HG03457 (cell line): ENCODE data around the gene GALNT12.

Source experiments
- ATAC-seq: cut with Tn5 transposase; IDR thresholded peaks from one replicate; pipeline ENCODE4 v1.9.1; 2021; ENCODE audit warnings: moderate number of reproducible peaks; ENCODE audit not compliant: unreplicated experiment

The GALNT12 gene

GRCh38 chr9:98830554-98830953 is 23.1 kb downstream of the GALNT12 start:
- no peak for ATAC-seq

- ATAC-seq, result no peak
These were observed 24.2 kb downstream of the GALNT12 start for GRCh38 chr9:98831696-98832095.

- no peak for ATAC-seq
These were observed 25.3 kb downstream of the GALNT12 start for GRCh38 chr9:98832768-98833089.

- no peak for ATAC-seq
These were observed 25.9 kb downstream of the GALNT12 start for GRCh38 chr9:98833090-98833956.

DNA sequence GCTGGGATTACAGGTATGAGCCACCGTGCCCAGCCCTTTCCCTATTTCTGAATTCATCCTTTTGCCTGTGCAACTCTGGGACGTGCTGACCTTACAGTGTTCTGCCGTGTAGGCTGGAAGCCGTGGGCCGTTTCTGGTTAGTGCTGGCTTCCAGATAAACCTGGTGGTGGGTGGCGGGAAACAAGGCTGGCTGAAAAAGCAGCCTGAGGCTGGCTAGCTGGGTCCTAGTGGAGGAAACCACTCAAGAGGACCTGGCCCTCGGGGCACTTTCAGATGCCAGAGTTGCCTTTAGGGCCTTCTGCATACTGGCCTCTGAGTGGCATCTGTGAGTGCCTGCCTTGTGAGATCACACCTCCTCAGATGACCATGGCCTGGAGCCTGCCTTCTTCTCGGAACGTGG is 26.9 kb downstream of the GALNT12 start:
- ATAC-seq, result no peak

DNA sequence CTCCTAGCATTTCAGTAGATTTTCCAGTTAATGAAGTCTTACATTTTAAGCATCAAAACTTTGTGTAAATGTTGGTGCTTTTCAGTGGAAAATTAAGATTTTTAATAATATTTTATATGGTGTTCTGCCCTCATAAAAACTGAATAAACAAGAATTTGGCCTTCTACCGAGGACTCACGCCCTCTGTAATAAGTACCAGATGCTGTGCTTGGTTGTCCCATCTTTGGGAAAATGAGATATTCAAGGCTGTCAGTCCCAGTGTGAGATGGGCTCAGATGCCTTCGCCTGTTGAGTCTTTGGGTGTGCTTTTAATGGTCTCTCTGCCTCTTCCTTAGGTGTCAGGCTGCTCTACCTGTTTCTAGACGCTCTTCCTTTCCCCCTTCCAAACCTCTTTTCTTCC is 28.7 kb downstream of the GALNT12 start:
- no peak for ATAC-seq

DNA sequence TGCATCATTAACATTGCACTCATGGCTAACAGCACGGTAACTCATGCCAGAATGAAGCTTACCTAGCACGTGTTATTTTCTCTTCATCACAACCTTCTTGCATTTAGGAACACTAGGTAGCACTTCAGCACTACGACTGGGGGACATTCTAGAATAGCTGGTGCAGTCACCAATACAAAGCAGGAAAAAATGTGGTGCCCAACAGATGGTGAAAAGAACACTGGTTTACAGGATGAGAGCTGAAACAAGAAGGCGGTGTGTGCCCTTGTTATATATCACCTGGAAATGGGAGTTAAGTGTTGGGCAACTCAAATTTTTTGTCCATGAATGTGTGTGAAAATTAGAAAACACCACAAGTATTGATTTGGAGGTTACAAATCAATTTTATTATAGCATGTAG is 30.0 kb downstream of the GALNT12 start:
- ATAC-seq, result no peak

DNA sequence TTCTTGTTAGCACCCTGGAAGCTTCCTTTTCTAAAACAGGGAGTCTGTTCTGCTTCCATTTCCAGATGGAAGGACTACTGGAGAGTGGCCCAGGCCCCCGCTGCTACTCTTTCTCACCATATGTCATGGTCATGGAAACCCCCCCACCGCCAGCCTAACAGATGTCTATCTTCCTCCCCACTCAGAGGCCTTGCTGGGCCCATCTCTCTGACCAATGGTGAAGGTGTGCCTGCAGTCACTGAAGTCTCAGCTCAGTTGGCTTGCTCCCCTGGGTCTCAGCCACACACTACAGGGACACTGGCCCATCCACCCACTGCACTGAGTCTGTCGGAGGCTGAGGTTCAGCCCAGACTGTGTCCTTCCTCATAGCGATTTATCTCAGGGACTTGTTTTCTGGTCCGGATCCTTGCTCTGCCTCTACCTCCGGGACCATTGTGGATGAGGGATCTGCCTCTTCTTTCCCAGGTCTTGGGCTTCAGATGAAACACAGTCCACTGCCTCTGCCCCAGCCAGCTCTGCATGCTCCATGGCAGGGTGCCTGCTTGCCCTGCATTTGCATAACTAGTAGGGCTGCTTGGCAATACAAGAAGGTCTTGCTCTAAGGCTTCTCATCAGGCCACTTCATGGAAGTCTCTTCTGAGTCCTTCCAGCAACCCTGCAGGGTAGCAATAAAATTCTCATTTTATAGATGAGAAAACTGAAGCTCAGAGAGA is 30.8 kb downstream of the GALNT12 start:
- no peak for ATAC-seq

- ATAC-seq, result no peak
These were observed 31.5 kb downstream of the GALNT12 start for GRCh38 chr9:98838868-98839565.

DNA sequence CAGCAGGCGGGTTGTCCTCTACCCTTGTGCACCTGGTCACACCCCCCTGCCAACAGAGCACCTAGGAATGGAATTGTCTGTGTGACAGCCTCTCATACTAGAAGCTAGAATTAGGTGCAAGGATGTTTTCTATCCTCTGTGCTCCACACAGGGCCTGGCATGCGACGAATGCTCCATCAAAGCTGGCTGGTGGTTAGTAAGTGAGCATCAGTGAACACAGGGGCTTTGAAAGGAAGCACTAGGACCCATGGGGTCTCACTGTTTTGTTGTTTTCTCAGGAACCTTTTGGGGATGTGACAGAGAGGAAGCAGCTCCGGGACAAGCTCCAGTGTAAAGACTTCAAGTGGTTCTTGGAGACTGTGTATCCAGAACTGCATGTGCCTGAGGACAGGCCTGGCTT is 32.3 kb downstream of the GALNT12 start:
- ATAC-seq, result no peak

- ATAC-seq, result no peak
These were observed 35.0 kb downstream of the GALNT12 start for GRCh38 chr9:98842510-98842909.

- ATAC-seq, result no peak
These were observed 38.6 kb downstream of the GALNT12 start for GRCh38 chr9:98846081-98846480.

DNA sequence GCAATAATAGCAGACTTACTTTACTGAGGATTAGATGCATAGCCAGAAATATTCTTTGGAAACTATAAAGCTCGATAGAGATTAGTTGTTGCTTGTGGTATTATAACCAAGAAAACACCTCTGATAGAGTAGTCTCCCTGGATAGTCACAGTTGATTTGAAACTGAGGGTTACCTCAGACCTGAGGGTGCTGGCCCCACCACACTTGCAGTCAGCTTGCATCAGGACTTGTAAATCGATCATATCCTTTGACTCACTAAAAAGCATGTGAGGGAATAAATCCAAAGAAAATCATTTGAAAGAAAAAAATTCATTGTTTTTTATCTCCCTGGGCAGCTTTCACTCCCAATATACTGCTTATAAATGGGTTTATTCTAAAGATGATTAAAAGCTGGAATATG is 39.4 kb downstream of the GALNT12 start:
- no peak for ATAC-seq

DNA sequence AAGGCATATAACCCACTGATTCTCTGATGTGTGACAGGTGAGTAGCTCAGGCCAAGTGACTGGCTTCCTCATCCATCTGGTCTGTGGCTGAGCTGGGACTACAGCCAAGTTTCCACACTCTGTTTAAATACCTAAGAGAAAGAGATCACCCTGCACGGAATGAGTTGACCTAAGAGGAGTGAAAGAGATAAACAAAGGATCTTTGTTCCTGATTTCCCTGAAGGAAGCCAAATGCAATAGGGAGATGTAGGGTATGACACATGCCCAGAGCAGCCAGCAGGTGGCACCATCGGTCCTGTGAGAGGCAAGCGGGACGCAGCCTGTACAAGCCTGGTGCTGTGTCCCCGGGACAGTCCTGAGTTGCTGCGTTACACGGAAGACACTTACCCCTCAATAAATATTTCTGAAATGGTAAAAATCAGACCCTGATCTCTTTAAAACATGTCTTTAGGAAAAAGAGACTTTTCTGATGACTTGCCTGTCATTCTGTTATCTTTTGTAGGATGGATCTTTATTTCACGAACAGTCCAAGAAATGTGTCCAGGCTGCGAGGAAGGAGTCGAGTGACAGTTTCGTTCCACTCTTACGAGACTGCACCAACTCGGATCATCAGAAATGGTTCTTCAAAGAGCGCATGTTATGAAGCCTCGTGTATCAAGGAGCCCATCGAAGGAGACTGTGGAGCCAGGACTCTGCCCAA is 41.1 kb downstream of the GALNT12 start:
- ATAC-seq, result no peak

DNA sequence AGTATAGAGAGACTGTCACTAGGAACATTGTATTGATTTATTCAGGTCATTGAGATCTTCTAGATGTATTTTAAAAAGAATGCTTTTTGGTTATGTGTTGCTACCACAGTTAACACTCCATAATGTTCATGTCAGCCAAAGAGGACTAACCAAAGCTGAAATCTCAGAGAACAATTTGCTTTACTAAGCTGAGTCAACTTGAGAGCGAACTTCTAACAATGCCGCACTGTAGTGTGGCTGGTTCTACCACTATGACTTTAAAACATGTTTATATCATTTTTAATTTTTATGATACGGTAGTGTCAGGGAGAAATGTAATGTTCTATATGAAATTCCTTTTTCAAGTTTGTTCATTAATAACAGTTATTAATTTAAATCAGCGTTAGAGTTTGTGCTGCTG is 42.1 kb downstream of the GALNT12 start:
- ATAC-seq, result no peak

DNA sequence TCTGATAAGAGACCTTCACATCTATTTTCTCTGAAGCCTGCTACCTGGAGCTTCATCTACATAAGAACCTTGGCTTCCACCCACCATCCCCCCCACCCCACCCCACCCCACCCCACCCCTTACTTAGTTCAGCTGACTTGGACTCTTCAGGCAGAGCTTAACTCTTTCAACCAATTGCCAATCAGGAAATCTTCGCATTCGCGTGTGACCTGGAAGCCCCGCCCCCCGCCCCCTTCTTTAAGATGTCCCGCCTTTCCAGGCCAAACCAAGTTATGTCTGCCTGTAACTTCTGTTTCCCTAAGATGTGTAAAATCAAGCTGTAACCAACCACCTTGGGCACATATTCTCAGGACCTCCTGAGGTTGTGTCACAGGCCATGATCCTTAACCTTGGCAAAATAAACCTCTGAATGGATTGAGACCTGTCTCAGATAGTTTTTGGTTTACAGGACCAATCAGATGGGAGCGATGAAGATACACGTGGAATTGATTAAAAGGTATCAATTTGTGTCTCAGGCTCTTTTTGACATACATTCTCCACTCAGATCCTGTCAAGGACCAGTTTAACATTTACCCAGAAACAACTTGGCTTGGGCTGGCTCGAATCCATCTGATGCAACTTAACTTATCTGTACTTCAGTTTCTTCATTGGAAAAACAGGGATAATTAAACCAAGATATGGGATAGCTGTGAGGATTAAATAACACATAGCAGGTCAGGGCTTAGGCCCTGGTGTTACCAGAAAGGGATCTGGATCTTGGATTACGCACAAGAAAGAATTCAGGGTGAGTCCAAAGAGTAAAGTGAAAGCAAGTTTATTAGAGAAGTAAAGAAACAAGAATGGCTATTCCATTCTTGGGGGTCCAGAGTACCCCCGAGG is 43.6 kb downstream of the GALNT12 start:
- no peak for ATAC-seq

GRCh38 chr9:98851730-98852459 is 44.4 kb downstream of the GALNT12 start:
- no peak for ATAC-seq

DNA sequence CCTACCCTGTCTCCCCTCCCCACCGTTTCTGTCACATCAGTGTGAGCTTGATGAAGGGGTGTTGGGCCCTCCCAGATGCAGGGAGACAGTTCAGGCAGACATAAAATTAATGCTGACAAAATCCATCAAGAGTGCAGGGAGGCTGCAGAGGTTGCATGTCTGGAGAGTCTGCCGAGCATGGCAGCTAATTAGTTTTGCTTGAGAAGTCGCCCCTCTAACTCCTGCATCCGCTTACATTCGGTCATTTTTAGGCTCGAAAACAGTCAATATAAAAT is 44.9 kb downstream of the GALNT12 start:
- no peak for ATAC-seq

DNA sequence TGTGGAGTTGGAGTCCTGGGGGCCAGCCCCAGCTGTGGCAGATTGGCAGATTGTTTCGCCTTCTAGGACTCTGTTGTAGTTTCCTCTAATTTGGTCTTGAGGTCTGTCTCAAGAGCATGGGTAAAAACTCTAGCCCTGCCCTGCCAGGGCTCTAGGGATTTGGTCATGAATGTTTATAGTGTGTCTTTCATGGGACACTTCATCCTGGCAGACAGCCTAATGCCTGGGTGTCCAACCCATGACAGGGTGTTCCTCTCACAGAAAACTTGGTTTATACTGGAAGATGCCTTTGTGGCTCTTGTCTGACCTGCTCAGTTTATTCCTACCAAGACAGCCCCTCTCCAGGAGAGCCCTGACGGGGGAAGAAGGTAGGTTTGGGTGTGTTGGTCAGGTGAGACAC is 45.5 kb downstream of the GALNT12 start:
- ATAC-seq, result no peak

DNA sequence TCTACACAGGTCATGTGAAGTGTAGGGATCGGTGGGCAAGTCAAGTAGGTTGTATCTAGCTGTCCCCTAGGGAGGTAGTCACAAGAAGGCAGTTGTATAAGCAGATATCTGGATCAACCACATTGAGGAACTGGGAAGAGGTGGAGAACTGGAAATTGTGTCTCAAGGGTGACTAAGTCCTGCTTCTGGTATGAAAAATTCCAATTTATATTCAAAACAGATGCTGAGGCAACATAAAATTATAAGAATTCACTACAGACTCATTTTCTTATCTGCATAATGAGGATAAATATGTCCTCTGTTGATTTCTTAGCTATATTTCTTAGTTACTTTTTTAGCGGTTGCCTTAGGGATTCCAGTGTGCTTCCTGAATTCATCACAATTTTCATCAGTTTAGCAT is 46.8 kb downstream of the GALNT12 start:
- no peak for ATAC-seq
